ENCODE measurements around the gene KCNJ9.

The KCNJ9 gene

DNA sequence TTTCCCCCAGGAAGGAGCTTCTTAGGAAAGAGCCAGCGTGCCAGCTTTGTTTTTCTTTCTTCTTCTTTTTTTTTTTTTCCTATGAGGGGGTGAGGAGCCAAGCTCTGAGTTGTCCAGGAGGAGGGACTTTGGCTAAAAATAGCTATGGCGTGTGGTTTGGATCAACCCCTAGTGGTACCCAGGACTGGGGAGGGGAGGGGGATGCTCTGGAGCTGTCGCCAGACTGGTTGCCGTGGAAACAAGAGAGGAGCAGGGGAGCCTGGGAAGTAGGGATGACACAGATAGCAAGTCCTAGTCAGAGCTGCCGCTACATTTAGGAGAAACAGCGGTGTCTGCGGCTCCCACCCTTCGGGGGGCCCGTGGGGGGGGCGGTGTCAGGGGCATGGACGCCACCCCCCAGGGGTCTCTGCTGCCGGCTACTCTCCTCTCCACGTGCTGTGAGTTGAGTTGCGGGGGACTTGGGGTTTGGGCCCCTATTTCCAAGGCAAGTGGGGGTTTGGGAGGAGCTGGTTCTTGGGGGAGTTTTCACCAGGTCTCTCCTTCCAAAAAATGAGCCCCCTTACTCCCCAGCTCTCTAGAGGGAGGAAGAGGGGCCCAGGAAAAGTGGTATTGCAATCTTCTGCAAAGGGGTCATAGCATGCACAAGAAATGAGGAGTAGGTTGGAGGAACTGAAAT, at the start of gene KCNJ9:
Gene KCNJ9 (plus strand): TSS at position 278 of the 676 bp plus-strand sequence. CDS start 2,493 bp downstream, outside the sequence.
- Histone ChIP-seq H3K4me1 (ENCODE audit: control insufficient read depth in 5 of 5, insufficient read depth in 5 of 5, low read length in 5 of 5) (peaks cover 0 to 14% (median 5%) of the 10 kb centered on the region in 5 donors), H3K4me3 (ENCODE audit: low read depth in 1 of 5, low read length in 5 of 5) (no peak within 1 kb of the TSS), H3K27ac (ENCODE audit: low read depth, low read length) (no peak within 1 kb of the TSS), H3K27me3 (ENCODE audit: control insufficient read depth in 5 of 5, insufficient read depth in 4 of 5, low read length in 5 of 5) (peaks cover 33 to 51% (median 46%) of the 10 kb centered on the region in 5 donors), H3K9me3 (ENCODE audit: control insufficient read depth in 5 of 5, low read length in 5 of 5) (no peaks in the 10 kb centered on the region), H3K9ac (ENCODE audit: low read length in 5 of 5) (no peak within 1 kb of the TSS), H3K36me3 (ENCODE audit: control insufficient read depth in 5 of 5, insufficient read depth in 5 of 5, low read length in 5 of 5) (no peaks in the 10 kb centered on the region)

DNA sequence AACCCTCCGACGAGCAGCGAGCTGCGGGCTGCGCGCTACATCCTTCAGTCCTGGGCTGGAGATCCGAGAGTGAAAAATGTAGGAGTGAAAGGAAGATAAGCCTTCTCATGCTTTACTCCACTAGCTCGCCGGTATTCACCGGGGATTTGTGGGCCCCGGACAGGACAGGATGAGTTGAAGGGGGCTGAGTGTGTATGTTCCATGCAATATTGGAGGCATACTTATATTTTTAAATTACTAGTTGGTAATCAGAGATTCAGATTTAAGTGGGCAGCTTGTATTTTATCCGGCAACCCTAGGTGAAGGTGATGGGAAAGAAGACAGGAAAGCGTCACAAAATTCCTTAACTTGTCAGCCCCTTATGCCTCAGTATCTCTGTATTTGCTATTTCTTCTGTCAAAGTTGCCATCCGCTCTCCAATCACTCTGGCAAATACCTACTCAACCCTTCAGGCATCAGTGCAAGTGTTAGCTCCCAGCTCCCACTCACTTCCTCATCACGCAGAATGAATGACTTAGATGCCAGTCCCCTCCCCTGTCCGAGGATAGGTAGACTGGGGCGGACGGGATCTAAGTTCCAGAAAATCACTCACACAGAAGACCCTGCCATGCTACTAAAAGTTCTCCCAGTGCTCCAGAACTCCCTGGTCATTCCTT, 49.0 kb upstream of the KCNJ9 start:
- H3K27ac ChIP-seq (ENCODE audit: low read depth, low read length): peak overlapping the region; percentile 66
- no peaks in the 10 kb centered on the region for H3K36me3 ChIP-seq (ENCODE audit: control insufficient read depth in 5 of 5, insufficient read depth in 5 of 5, low read length in 5 of 5)
- H3K9ac ChIP-seq (ENCODE audit: low read length in 5 of 5): peak overlapping the region; percentile 69 to 89 (median 85)
- peak overlapping the region; percentile 95 to 98 (median 97) for H3K4me3 ChIP-seq (ENCODE audit: low read depth in 1 of 5, low read length in 5 of 5)
- H3K27me3 ChIP-seq (ENCODE audit: control insufficient read depth in 5 of 5, insufficient read depth in 4 of 5, low read length in 5 of 5): no peaks in the 10 kb centered on the region
- peaks cover 7 to 29% (median 25%) of the 10 kb centered on the region in 5 donors for H3K4me1 ChIP-seq (ENCODE audit: control insufficient read depth in 5 of 5, insufficient read depth in 5 of 5, low read length in 5 of 5)
- H3K9me3 ChIP-seq (ENCODE audit: control insufficient read depth in 5 of 5, low read length in 5 of 5): no peaks in the 10 kb centered on the region

DNA sequence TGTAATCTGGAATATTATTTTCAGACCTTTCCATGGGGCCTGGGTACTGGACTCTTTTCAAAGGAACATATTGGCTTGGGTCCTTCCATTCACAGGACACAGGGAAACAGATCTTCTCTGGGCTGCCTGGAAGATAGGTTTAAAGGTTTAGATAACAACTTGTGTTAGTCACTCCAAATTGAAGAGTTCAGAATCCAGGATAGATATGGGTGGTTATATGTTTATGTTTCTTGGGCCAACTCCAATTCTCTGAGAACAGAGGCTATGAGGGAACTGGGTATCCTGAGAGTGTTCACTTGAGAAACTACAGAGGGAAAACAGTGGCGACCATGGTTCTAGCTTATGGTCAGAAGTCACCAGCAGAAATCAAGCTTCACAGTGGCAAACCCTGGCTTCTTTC, 40.9 kb upstream of the KCNJ9 start:
- Histone ChIP-seq H3K9me3 (ENCODE audit: control insufficient read depth in 5 of 5, low read length in 5 of 5) (no peaks in the 10 kb centered on the region), H3K9ac (ENCODE audit: low read length in 5 of 5) (no peak overlapping the region), H3K4me1 (ENCODE audit: control insufficient read depth in 5 of 5, insufficient read depth in 5 of 5, low read length in 5 of 5) (no peaks in the 10 kb centered on the region), H3K36me3 (ENCODE audit: control insufficient read depth in 5 of 5, insufficient read depth in 5 of 5, low read length in 5 of 5) (no peaks in the 10 kb centered on the region), H3K27me3 (ENCODE audit: control insufficient read depth in 5 of 5, insufficient read depth in 4 of 5, low read length in 5 of 5) (peaks cover 0 to 6% (median 0%) of the 10 kb centered on the region in 5 donors), H3K4me3 (ENCODE audit: low read depth in 1 of 5, low read length in 5 of 5) (no peak overlapping the region), H3K27ac (ENCODE audit: low read depth, low read length) (no peak overlapping the region)

DNA sequence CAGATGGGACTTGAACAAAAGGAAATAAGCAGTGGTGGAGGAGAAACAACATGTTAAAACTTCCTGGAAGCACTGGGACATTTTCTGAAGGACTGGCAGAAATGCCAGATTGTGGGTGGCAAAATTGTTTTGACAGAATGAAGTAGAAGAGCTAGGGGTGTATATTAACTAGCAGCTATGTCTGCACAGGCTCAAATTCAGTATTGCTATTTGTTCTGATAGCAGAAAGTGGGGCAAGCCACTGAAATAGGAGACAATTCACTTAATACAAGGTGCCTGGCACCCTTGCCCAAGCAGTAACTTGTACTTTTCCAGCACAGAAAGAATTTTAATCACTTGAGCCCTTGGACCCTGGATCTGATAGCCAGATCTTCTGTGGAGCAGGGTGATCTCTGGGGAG, 37.8 kb upstream of the KCNJ9 start:
- Histone ChIP-seq H3K36me3 (ENCODE audit: control insufficient read depth in 5 of 5, insufficient read depth in 5 of 5, low read length in 5 of 5) (no peaks in the 10 kb centered on the region), H3K27me3 (ENCODE audit: control insufficient read depth in 5 of 5, insufficient read depth in 4 of 5, low read length in 5 of 5) (peaks cover 0 to 6% (median 0%) of the 10 kb centered on the region in 5 donors), H3K4me3 (ENCODE audit: low read depth in 1 of 5, low read length in 5 of 5) (no peak overlapping the region), H3K9me3 (ENCODE audit: control insufficient read depth in 5 of 5, low read length in 5 of 5) (no peaks in the 10 kb centered on the region), H3K4me1 (ENCODE audit: control insufficient read depth in 5 of 5, insufficient read depth in 5 of 5, low read length in 5 of 5) (peaks cover 0 to 10% (median 8%) of the 10 kb centered on the region in 5 donors), H3K27ac (ENCODE audit: low read depth, low read length) (no peak overlapping the region), H3K9ac (ENCODE audit: low read length in 5 of 5) (no peak overlapping the region)

DNA sequence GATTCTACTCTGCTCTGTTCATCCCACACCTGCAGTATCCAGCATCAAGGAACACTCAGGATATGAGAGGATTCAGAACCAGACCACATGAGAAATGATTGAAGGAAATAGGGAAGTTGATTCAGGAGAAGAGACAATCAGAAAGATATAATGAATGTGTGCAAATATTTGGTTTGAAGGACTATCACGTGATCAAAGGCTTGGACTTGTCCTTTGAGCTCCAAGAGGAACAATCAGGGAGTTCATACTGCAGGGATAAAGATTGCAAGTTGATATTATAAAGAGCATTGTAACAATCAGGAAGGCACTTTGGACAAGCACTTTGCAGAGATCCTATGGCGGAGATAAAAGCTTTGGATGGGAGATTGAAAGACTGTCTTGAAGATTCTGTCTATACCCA, 35.7 kb upstream of the KCNJ9 start:
- H3K36me3 ChIP-seq (ENCODE audit: control insufficient read depth in 5 of 5, insufficient read depth in 5 of 5, low read length in 5 of 5): no peaks in the 10 kb centered on the region
- no peaks in the 10 kb centered on the region for H3K9me3 ChIP-seq (ENCODE audit: control insufficient read depth in 5 of 5, low read length in 5 of 5)
- no peak overlapping the region for H3K27ac ChIP-seq (ENCODE audit: low read depth, low read length)
- H3K4me1 ChIP-seq (ENCODE audit: control insufficient read depth in 5 of 5, insufficient read depth in 5 of 5, low read length in 5 of 5): peaks cover 0 to 10% (median 8%) of the 10 kb centered on the region in 5 donors
- H3K27me3 ChIP-seq (ENCODE audit: control insufficient read depth in 5 of 5, insufficient read depth in 4 of 5, low read length in 5 of 5): peaks cover 0 to 6% (median 0%) of the 10 kb centered on the region in 5 donors
- no peak overlapping the region for H3K4me3 ChIP-seq (ENCODE audit: low read depth in 1 of 5, low read length in 5 of 5)
- no peak overlapping the region for H3K9ac ChIP-seq (ENCODE audit: low read length in 5 of 5)

DNA sequence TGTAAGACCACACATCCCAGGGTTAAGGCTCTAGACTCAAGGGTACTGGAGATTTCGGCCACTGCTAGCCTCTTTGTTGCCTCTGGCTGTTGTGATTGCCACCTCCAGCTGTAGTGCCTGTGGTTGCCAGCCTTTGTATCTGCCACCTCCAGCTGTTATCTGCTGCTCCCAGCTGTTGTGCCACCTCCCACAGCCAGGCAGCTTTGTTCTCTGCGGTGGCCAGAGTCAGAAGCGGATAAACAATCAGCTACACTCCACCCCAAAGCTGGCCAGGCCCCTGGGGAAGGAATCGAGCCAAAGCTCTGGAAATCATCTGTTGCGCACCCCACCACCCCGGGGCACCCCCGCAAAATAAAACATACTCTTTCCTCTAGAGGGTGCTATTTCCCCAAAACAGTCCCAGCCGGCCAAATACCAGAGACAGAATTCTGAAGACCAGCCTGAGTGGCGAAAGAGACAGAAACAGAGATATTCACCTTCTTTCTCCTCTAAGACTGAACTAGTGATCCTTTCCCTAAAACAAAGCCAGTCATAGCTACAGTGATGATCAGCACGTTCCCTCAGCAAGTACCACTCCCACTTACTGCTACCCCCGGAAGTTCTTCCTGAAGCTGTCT, 34.7 kb upstream of the KCNJ9 start:
- Histone ChIP-seq H3K4me3 (ENCODE audit: low read depth in 1 of 5, low read length in 5 of 5) (peak overlapping the region in 1 of 5 donors; percentile 26), H3K36me3 (ENCODE audit: control insufficient read depth in 5 of 5, insufficient read depth in 5 of 5, low read length in 5 of 5) (no peaks in the 10 kb centered on the region), H3K9ac (ENCODE audit: low read length in 5 of 5) (peak overlapping the region in 1 of 5 donors; percentile 37), H3K4me1 (ENCODE audit: control insufficient read depth in 5 of 5, insufficient read depth in 5 of 5, low read length in 5 of 5) (peaks cover 0 to 10% (median 8%) of the 10 kb centered on the region in 5 donors), H3K9me3 (ENCODE audit: control insufficient read depth in 5 of 5, low read length in 5 of 5) (no peaks in the 10 kb centered on the region), H3K27ac (ENCODE audit: low read depth, low read length) (no peak overlapping the region), H3K27me3 (ENCODE audit: control insufficient read depth in 5 of 5, insufficient read depth in 4 of 5, low read length in 5 of 5) (peaks cover 0 to 6% (median 0%) of the 10 kb centered on the region in 5 donors)

DNA sequence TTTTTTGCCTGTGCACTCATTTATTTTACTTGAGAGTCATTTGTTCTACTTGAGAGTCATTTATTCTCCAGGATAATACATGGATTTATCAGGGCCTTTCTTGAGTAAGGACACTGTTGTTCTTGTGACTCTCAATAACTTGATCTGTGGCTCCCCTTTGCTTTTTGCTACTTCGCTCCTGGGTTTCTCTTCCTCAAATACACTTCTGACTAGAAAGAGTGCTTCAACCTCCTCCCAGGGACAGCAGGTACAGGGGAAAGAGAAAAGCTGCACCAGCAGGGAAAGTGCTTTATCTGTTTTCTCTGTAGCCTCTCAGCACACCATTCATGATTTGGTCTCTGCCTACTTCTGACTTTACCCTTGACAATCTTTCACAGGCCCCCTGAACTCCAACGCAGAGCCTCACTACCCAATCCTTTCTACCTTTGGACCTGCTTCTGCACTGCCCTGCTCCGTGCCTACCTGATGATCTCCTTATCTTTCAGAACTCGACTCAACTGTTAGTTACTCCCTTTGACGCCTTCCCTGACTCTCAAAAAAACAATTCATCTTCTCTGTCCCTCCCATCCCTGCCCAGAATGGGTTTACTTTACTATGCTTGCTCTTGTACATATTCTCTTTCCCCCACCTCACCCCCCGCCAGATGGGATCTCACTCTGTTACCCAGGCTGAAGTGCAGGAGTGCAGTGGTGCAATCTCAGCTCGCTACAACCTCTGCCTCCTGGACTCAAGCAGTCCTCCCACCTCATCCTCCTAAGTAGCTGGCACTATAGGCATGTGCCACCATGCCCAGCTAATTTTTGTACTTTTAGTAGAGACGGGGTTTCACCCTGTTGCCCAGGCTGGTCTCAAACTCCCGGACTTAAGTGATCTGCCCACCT, 34.0 kb upstream of the KCNJ9 start:
- Histone ChIP-seq H3K27ac (ENCODE audit: low read depth, low read length) (no peak overlapping the region), H3K4me1 (ENCODE audit: control insufficient read depth in 5 of 5, insufficient read depth in 5 of 5, low read length in 5 of 5) (peaks cover 0 to 10% (median 8%) of the 10 kb centered on the region in 5 donors), H3K9ac (ENCODE audit: low read length in 5 of 5) (peak overlapping the region in 1 of 5 donors; percentile 37), H3K9me3 (ENCODE audit: control insufficient read depth in 5 of 5, low read length in 5 of 5) (no peaks in the 10 kb centered on the region), H3K4me3 (ENCODE audit: low read depth in 1 of 5, low read length in 5 of 5) (peak overlapping the region in 1 of 5 donors; percentile 26), H3K36me3 (ENCODE audit: control insufficient read depth in 5 of 5, insufficient read depth in 5 of 5, low read length in 5 of 5) (no peaks in the 10 kb centered on the region), H3K27me3 (ENCODE audit: control insufficient read depth in 5 of 5, insufficient read depth in 4 of 5, low read length in 5 of 5) (peaks cover 0 to 4% (median under 1%) of the 10 kb centered on the region in 5 donors)

DNA sequence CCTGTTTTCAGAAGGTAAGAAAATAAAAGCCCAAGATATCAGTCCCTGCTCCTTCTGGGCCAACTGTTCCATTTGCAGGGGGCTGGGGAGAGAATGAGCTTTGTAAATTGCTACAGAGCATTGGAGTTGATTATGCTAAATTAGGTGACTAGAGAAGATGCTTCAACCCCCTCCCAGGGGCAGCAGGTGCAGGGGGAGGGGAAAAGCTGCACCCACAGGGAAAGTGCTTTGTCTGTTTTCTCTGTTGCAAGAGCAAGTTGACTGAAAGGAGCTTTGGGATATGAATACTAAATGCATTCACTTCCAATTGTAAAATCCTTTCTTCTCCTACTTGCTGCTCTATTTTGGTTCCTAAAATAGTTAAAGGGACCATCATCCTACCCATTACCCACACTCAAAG, 33.0 kb upstream of the KCNJ9 start:
- Histone ChIP-seq H3K4me3 (ENCODE audit: low read depth in 1 of 5, low read length in 5 of 5) (no peak overlapping the region), H3K36me3 (ENCODE audit: control insufficient read depth in 5 of 5, insufficient read depth in 5 of 5, low read length in 5 of 5) (no peaks in the 10 kb centered on the region), H3K27me3 (ENCODE audit: control insufficient read depth in 5 of 5, insufficient read depth in 4 of 5, low read length in 5 of 5) (peaks cover 0 to 5% (median 0%) of the 10 kb centered on the region in 5 donors), H3K9ac (ENCODE audit: low read length in 5 of 5) (no peak overlapping the region), H3K9me3 (ENCODE audit: control insufficient read depth in 5 of 5, low read length in 5 of 5) (no peaks in the 10 kb centered on the region), H3K4me1 (ENCODE audit: control insufficient read depth in 5 of 5, insufficient read depth in 5 of 5, low read length in 5 of 5) (peaks cover 0 to 10% (median 8%) of the 10 kb centered on the region in 5 donors), H3K27ac (ENCODE audit: low read depth, low read length) (no peak overlapping the region)

DNA sequence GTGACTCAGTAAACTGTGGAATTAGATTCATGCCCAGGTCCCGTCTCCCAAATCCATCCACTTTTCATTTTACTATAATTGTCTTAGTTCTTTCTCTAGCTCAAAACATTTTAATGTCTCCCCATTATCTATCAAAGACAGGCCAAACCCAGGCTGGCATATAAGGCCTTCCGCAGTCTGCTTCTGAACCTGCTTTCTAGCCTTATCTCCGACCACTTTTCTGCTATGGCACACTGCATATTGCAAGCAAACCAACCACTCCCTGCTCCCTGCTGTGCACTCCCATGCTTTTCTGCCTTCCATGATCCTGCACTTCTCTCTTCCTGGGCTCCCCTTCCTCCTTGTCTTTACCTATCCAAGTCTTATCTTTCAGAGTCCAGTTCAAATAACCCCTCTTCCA, 32.2 kb upstream of the KCNJ9 start:
- Histone ChIP-seq H3K27me3 (ENCODE audit: control insufficient read depth in 5 of 5, insufficient read depth in 4 of 5, low read length in 5 of 5) (peaks cover 2 to 6% (median 4%) of the 10 kb centered on the region in 5 donors), H3K4me1 (ENCODE audit: control insufficient read depth in 5 of 5, insufficient read depth in 5 of 5, low read length in 5 of 5) (peaks cover 0 to 10% (median 8%) of the 10 kb centered on the region in 5 donors), H3K36me3 (ENCODE audit: control insufficient read depth in 5 of 5, insufficient read depth in 5 of 5, low read length in 5 of 5) (no peaks in the 10 kb centered on the region), H3K9ac (ENCODE audit: low read length in 5 of 5) (no peak overlapping the region), H3K9me3 (ENCODE audit: control insufficient read depth in 5 of 5, low read length in 5 of 5) (no peaks in the 10 kb centered on the region), H3K27ac (ENCODE audit: low read depth, low read length) (no peak overlapping the region), H3K4me3 (ENCODE audit: low read depth in 1 of 5, low read length in 5 of 5) (no peak overlapping the region)

Data from subcutaneous abdominal adipose tissue (tissue), 5 donors.